ENCODE results near the gene DIPK2B. TPM values are rescaled to one million over a fixed set of nuclear protein-coding genes. Genes with fewer than 3 reads are reported as not detected.

Gene DIPK2B
- total RNA-seq, 1 experiment from 2014 or later: not detected

GRCh38 chrX:45154033-45154360 is 46.7 kb downstream of the DIPK2B start:
- no peaks in the 10 kb centered on the region for H3K9me3 Mint-ChIP-seq
- H3K27ac Mint-ChIP-seq: no peak overlapping the region
- no peaks in the 10 kb centered on the region for H3K27me3 Mint-ChIP-seq (ENCODE audit: low read depth)
- H3K36me3 Mint-ChIP-seq: no peaks in the 10 kb centered on the region
- POLR2A ChIA-PET: no interaction called here
- no peak overlapping the region for H3K4me3 Mint-ChIP-seq
- H3K4me1 Mint-ChIP-seq: no peaks in the 10 kb centered on the region
- CTCF ChIA-PET: no interaction called here
- TF ChIP-seq NFATC4 (CRISPR knock-in tag; IDR thresholded peaks at IDR 0.05) (no peak), FOXK1 (CRISPR knock-in tag; IDR thresholded peaks at IDR 0.05) (no peak), SOX15 (CRISPR knock-in tag; IDR thresholded peaks at IDR 0.05) (no peak), NFYB (CRISPR knock-in tag; conservative IDR thresholded peaks at IDR 0.05; ENCODE audit: low read depth) (no peak), PRRX2 (CRISPR knock-in tag; IDR thresholded peaks at IDR 0.05) (no peak), ATF3 (CRISPR knock-in tag; conservative IDR thresholded peaks at IDR 0.05) (no peak), SMAD3 (CRISPR knock-in tag; IDR thresholded peaks at IDR 0.05; ENCODE audit: borderline replicate concordance) (no peak), RELA (CRISPR knock-in tag; IDR thresholded peaks at IDR 0.05; ENCODE audit: borderline replicate concordance) (no peak), ZNF416 (CRISPR knock-in tag; IDR thresholded peaks at IDR 0.05) (no peak), NR1H2 (CRISPR knock-in tag; IDR thresholded peaks at IDR 0.05) (no peak), NR3C1 (CRISPR knock-in tag; conservative IDR thresholded peaks at IDR 0.05; ENCODE audit: low read depth) (no peak), TEAD1 (CRISPR knock-in tag; IDR thresholded peaks at IDR 0.05) (no peak), ZNF263 (CRISPR knock-in tag; IDR thresholded peaks at IDR 0.05; ENCODE audit: low read depth) (no peak)
- TF ChIP-seq, protein P1, sequence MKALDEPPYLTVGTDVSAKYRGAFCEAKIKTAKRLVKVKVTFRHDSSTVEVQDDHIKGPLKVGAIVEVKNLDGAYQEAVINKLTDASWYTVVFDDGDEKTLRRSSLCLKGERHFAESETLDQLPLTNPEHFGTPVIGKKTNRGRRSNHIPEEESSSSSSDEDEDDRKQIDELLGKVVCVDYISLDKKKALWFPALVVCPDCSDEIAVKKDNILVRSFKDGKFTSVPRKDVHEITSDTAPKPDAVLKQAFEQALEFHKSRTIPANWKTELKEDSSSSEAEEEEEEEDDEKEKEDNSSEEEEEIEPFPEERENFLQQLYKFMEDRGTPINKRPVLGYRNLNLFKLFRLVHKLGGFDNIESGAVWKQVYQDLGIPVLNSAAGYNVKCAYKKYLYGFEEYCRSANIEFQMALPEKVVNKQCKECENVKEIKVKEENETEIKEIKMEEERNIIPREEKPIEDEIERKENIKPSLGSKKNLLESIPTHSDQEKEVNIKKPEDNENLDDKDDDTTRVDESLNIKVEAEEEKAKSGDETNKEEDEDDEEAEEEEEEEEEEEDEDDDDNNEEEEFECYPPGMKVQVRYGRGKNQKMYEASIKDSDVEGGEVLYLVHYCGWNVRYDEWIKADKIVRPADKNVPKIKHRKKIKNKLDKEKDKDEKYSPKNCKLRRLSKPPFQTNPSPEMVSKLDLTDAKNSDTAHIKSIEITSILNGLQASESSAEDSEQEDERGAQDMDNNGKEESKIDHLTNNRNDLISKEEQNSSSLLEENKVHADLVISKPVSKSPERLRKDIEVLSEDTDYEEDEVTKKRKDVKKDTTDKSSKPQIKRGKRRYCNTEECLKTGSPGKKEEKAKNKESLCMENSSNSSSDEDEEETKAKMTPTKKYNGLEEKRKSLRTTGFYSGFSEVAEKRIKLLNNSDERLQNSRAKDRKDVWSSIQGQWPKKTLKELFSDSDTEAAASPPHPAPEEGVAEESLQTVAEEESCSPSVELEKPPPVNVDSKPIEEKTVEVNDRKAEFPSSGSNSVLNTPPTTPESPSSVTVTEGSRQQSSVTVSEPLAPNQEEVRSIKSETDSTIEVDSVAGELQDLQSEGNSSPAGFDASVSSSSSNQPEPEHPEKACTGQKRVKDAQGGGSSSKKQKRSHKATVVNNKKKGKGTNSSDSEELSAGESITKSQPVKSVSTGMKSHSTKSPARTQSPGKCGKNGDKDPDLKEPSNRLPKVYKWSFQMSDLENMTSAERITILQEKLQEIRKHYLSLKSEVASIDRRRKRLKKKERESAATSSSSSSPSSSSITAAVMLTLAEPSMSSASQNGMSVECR (CRISPR knock-in tag; IDR thresholded peaks at IDR 0.05; ENCODE audit: borderline replicate concordance): no peak
- TF ChIP-seq, protein P2, sequence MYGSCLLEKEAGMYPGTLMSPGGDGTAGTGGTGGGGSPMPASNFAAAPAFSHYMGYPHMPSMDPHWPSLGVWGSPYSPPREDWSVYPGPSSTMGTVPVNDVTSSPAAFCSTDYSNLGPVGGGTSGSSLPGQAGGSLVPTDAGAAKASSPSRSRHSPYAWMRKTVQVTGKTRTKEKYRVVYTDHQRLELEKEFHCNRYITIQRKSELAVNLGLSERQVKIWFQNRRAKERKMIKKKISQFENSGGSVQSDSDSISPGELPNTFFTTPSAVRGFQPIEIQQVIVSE (CRISPR knock-in tag; IDR thresholded peaks at IDR 0.05; ENCODE audit: borderline replicate concordance): no peak
- TF ChIP-seq, protein P3, sequence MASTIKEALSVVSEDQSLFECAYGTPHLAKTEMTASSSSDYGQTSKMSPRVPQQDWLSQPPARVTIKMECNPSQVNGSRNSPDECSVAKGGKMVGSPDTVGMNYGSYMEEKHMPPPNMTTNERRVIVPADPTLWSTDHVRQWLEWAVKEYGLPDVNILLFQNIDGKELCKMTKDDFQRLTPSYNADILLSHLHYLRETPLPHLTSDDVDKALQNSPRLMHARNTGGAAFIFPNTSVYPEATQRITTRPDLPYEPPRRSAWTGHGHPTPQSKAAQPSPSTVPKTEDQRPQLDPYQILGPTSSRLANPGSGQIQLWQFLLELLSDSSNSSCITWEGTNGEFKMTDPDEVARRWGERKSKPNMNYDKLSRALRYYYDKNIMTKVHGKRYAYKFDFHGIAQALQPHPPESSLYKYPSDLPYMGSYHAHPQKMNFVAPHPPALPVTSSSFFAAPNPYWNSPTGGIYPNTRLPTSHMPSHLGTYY (CRISPR knock-in tag; IDR thresholded peaks at IDR 0.05): no peak
- DNase-seq (ENCODE audit: low spot score) (no peak), ATAC-seq (no peak)
